ENCODE data around the gene HGS. TPM values are rescaled to one million over a fixed set of nuclear protein-coding genes. Genes with fewer than 3 reads are reported as not detected.

Gene HGS
- total and polyA plus RNA-seq, 2 of the 4 experiments (the other 2 are of a cell fraction), result 52.5 to 137 TPM

- Histone ChIP-seq H2AK9ac (replicated peaks; ENCODE audit: low read depth, low read length, poor library complexity) (no peak overlapping the region), H2AK5ac (ENCODE audit: low read depth, low read length) (no peak overlapping the region), H2BK15ac (ENCODE audit: low read depth, low read length) (no peak overlapping the region), H3K9me1 (ENCODE audit: insufficient read depth, low read length) (no peaks in the 10 kb centered on the region), H3K9ac (ENCODE audit: low read depth, low read length) (no peak overlapping the region), H3K4ac (ENCODE audit: low read depth, low read length) (no peak overlapping the region), H2BK5ac (ENCODE audit: low read depth, low read length, poor library complexity, severe bottlenecking) (no peak overlapping the region), H3K79me1 (ENCODE audit: low read depth in 1 of 2, low read length in 2 of 2) (no peaks in the 10 kb centered on the region), H3K14ac (replicated peaks; ENCODE audit: low read depth, low read length) (no peak overlapping the region), H2BK20ac (ENCODE audit: low read depth, low read length) (no peak overlapping the region), H3K27me3 (ENCODE audit: control insufficient read depth, insufficient read depth, low read length) (peaks cover 4% of the 10 kb centered on the region; the same call in 1 of the 2 replicates), H3K56ac (ENCODE audit: extremely low read depth, insufficient read depth, low read length) (no peak overlapping the region), H4K8ac (ENCODE audit: low read depth in 2 of 2, low read length in 2 of 2) (no peak overlapping the region), H3K27ac (ENCODE audit: insufficient read depth, low read length) (no peak overlapping the region), H4K20me1 (ENCODE audit: insufficient read depth, low read length) (no peaks in the 10 kb centered on the region), H3K9me3 (ENCODE audit: control insufficient read depth, insufficient read depth, low read length) (no peaks in the 10 kb centered on the region), H3K23ac (ENCODE audit: low read depth, low read length) (no peak overlapping the region), H3K36me3 (ENCODE audit: control insufficient read depth, insufficient read depth, low read length) (no peaks in the 10 kb centered on the region), H3K18ac (ENCODE audit: low read depth, low read length) (no peak overlapping the region), H4K5ac (ENCODE audit: low read depth, low read length) (no peak overlapping the region), H3K4me2 (ENCODE audit: low read depth, low read length) (no peak overlapping the region), H3K4me1 (ENCODE audit: control insufficient read depth, insufficient read depth, low read length) (no peaks in the 10 kb centered on the region), H4K91ac (ENCODE audit: insufficient read depth, low read depth, low read length) (no peak overlapping the region), H3K4me3 (ENCODE audit: insufficient read depth, low read depth, low read length) (no peak overlapping the region), H2AFZ (replicated peaks; ENCODE audit: low read length, poor library complexity) (peak overlapping the region; percentile 32), H2BK120ac (ENCODE audit: low read depth, low read length) (no peak overlapping the region)
- TF ChIP-seq ELK1 (IDR thresholded peaks at IDR 0.05; ENCODE audit: borderline replicate concordance, low read depth, low read length) (no peak), NFE2L2 (IDR thresholded peaks at IDR 0.05; ENCODE audit: low read depth, low read length) (no peak), MAFK (IDR thresholded peaks at IDR 0.05; ENCODE audit: low read depth, low read length) (no peak), BHLHE40 (IDR thresholded peaks at IDR 0.05; ENCODE audit: low read depth, low read length) (no peak), RAD21 (IDR thresholded peaks at IDR 0.05; ENCODE audit: low read length) (no peak), CHD1 (IDR thresholded peaks at IDR 0.05; ENCODE audit: low read depth, low read length) (no peak), MXI1 (IDR thresholded peaks at IDR 0.05; ENCODE audit: borderline replicate concordance, low read depth, low read length) (no peak), RCOR1 (IDR thresholded peaks at IDR 0.05; ENCODE audit: insufficient replicate concordance, low read length) (no peak), MAZ (IDR thresholded peaks at IDR 0.05; ENCODE audit: borderline replicate concordance, low read depth, low read length) (no peak), USF2 (IDR thresholded peaks at IDR 0.05; ENCODE audit: low read depth, low read length) (no peak), CEBPB (IDR thresholded peaks at IDR 0.05; ENCODE audit: low read depth, low read length) (no peak), RFX5 (IDR thresholded peaks at IDR 0.05; ENCODE audit: low read depth, low read length) (no peak), CTCF (conservative IDR thresholded peaks at IDR 0.05; ENCODE audit: low read depth, low read length) (no peak), POLR2A (IDR thresholded peaks at IDR 0.05; ENCODE audit: low read depth, low read length) (no peak)
- intact Hi-C loops (cut with micrococcal nuclease) (no loop called here), dilution Hi-C loops (cut with HindIII; ENCODE audit: low sequenced_read_pairs, unreplicated experiment) (no loop called here), in situ Hi-C loops (cut with MboI; ENCODE audit: low sequenced_read_pairs) (no loop called here)
- 35% methylated on average over 10 of the region's 22 CpGs; no CpG with 5 or more reads in 1 of the 2 experiments for WGBS, 2 experiments (ENCODE audit: extremely low coverage in 2 of 2, insufficient read length in 1 of 2)
- ATAC-seq (ENCODE audit: low read depth) (no peak; the same call in 1 of the 2 replicates), DNase-seq (no peak)
- ChIA-PET CTCF (no interaction called here), POLR2A (ENCODE audit: unreplicated experiment) (no interaction called here)
- BruUV-seq (replicated peaks), result no TSS peak
These were observed 57.3 kb downstream of the HGS start for GRCh38 chr17:81741049-81741593.
